ENCODE data around the gene OR52J3.
"Not testable (repeated sequence)": the region's sequence is repeated elsewhere in the genome, so short reads cannot be mapped to it uniquely, and the experiment has no call there.

OR52J3 gene

GRCh38 chr11:5046226-5046625 is at the start of gene OR52J3:
Gene OR52J3 (plus strand): TSS chr11:5046526. CDS start chr11:5046526, 0 bp downstream.
- DNase-seq (ENCODE audit: extremely low read depth in 1 of 2, low read depth in 1 of 2): no peak

GRCh38 chr11:5004424-5005274 is 41.7 kb upstream of the OR52J3 start:
- DNase-seq (ENCODE audit: extremely low read depth in 1 of 2, low read depth in 1 of 2): no peak

GRCh38 chr11:5007561-5007960 is 38.8 kb upstream of the OR52J3 start:
- DNase-seq (ENCODE audit: extremely low read depth in 1 of 2, low read depth in 1 of 2): no peak

- DNase-seq (ENCODE audit: extremely low read depth in 1 of 2, low read depth in 1 of 2): no peak
These were observed 35.1 kb upstream of the OR52J3 start for GRCh38 chr11:5011254-5011653.

- no peak for DNase-seq (ENCODE audit: extremely low read depth in 1 of 2, low read depth in 1 of 2)
These were observed 33.3 kb upstream of the OR52J3 start for GRCh38 chr11:5013012-5013411.

GRCh38 chr11:5021996-5022395 is 24.3 kb upstream of the OR52J3 start:
- no peak for DNase-seq (ENCODE audit: extremely low read depth in 1 of 2, low read depth in 1 of 2)

GRCh38 chr11:5036669-5037068 is 9.7 kb upstream of the OR52J3 start:
- no peak for DNase-seq (ENCODE audit: extremely low read depth in 1 of 2, low read depth in 1 of 2)

GRCh38 chr11:5037926-5038325 is 8.4 kb upstream of the OR52J3 start:
- DNase-seq (ENCODE audit: extremely low read depth in 1 of 2, low read depth in 1 of 2): no peak

GRCh38 chr11:5038341-5038740 is 8.0 kb upstream of the OR52J3 start:
- DNase-seq (ENCODE audit: extremely low read depth in 1 of 2, low read depth in 1 of 2): no peak

GRCh38 chr11:5040876-5041275 is 5.5 kb upstream of the OR52J3 start:
- DNase-seq (ENCODE audit: extremely low read depth in 1 of 2, low read depth in 1 of 2): no peak

- no peak for DNase-seq (ENCODE audit: extremely low read depth in 1 of 2, low read depth in 1 of 2)
These were observed 4.2 kb upstream of the OR52J3 start for GRCh38 chr11:5042091-5042490.

- no peak for DNase-seq (ENCODE audit: extremely low read depth in 1 of 2, low read depth in 1 of 2)
These were observed 2.9 kb upstream of the OR52J3 start for GRCh38 chr11:5043380-5043779.

GRCh38 chr11:5046754-5047330 is 516 bp downstream of the OR52J3 start:
- DNase-seq (ENCODE audit: extremely low read depth in 1 of 2, low read depth in 1 of 2): no peak

GRCh38 chr11:5058679-5059078 is 12.4 kb downstream of the OR52J3 start:
- DNase-seq (ENCODE audit: extremely low read depth in 1 of 2, low read depth in 1 of 2): not testable (repeated sequence)

- no peak for DNase-seq (ENCODE audit: extremely low read depth in 1 of 2, low read depth in 1 of 2)
These were observed 13.1 kb downstream of the OR52J3 start, which contains the start of gene OR52E2 for GRCh38 chr11:5059391-5059790. Gene OR52E2 (minus strand): TSS chr11:5059627. CDS start chr11:5059627, 0 bp downstream.

- no peak for DNase-seq (ENCODE audit: extremely low read depth in 1 of 2, low read depth in 1 of 2)
These were observed 18.7 kb downstream of the OR52J3 start for GRCh38 chr11:5065027-5065426.

GRCh38 chr11:5069272-5069671 is 22.9 kb downstream of the OR52J3 start, which contains the start of gene OR52E1:
Gene OR52E1 (plus strand): TSS chr11:5069572.
- DNase-seq (ENCODE audit: extremely low read depth in 1 of 2, low read depth in 1 of 2): no peak

GRCh38 chr11:5071799-5072198 is 25.5 kb downstream of the OR52J3 start:
- DNase-seq (ENCODE audit: extremely low read depth in 1 of 2, low read depth in 1 of 2): no peak

GRCh38 chr11:5081405-5081804 is 35.1 kb downstream of the OR52J3 start:
- DNase-seq (ENCODE audit: extremely low read depth in 1 of 2, low read depth in 1 of 2): no peak

- DNase-seq (ENCODE audit: extremely low read depth in 1 of 2, low read depth in 1 of 2): no peak
These were observed 37.3 kb downstream of the OR52J3 start for GRCh38 chr11:5083602-5084001.

GRCh38 chr11:5088556-5088955 is 42.2 kb downstream of the OR52J3 start:
- DNase-seq (ENCODE audit: extremely low read depth in 1 of 2, low read depth in 1 of 2): no peak

GRCh38 chr11:5090668-5091067 is 44.3 kb downstream of the OR52J3 start:
- DNase-seq (ENCODE audit: extremely low read depth in 1 of 2, low read depth in 1 of 2): no peak
